Epithelial cell of proximal tubule (primary cell): ENCODE results near the gene SYCE3. TPM values are rescaled to one million over a fixed set of nuclear protein-coding genes. Genes with fewer than 3 reads are reported as not detected.
"Not testable (repeated sequence)": the region's sequence is repeated elsewhere in the genome, so short reads cannot be mapped to it uniquely, and the experiment has no call there.

Experiments used
- DNase-seq: peaks from one replicate; pipeline ENCODE4 v3.0.0-alpha.2; 2011; ENCODE audit warnings: low read depth
- H3K4me3 ChIP-seq: 2 replicates; pipeline ENCODE4 v1.5.1; 2011; ENCODE audit warnings: low read depth, mild to moderate bottlenecking, low read length
- CTCF ChIP-seq: conservative IDR thresholded peaks from 2 replicates; pipeline ENCODE4 v1.5.1; 2012; ENCODE audit warnings: low read depth, mild to moderate bottlenecking, low read length
- total RNA-seq: library from RNA; depleted of rRNA; stranded (reverse); fragments of >200 nt; gene quantifications from 2 replicates; pipeline ENCODE4 v1.2.3, GENCODE V29; 2015

Gene SYCE3
- total RNA-seq, 1 donor from 2014 or later: 1.0 TPM

GRCh38 chr22:50544746-50545253 is 17.9 kb downstream of the SYCE3 start:
- H3K4me3 ChIP-seq: no peak overlapping the region
- DNase-seq: no peak
- no peak for TF ChIP-seq CTCF

- peak; percentile 56 for TF ChIP-seq CTCF
- peak overlapping the region; percentile 38 for H3K4me3 ChIP-seq
- no peak for DNase-seq
Measured at GRCh38 chr22:50544078-50544745, 18.5 kb downstream of the SYCE3 start.

- peak; percentile 4 for TF ChIP-seq CTCF
- H3K4me3 ChIP-seq: no peak overlapping the region
- no peak for DNase-seq
Measured at GRCh38 chr22:50542416-50542927, 20.2 kb downstream of the SYCE3 start.

GRCh38 chr22:50541667-50542026 is 21.1 kb downstream of the SYCE3 start:
- not testable (repeated sequence) for H3K4me3 ChIP-seq, DNase-seq

GRCh38 chr22:50540381-50540780 is 22.3 kb downstream of the SYCE3 start:
- TF ChIP-seq CTCF: no peak
- H3K4me3 ChIP-seq: no peak overlapping the region
- DNase-seq: no peak

- no peak overlapping the region for H3K4me3 ChIP-seq
- TF ChIP-seq CTCF: no peak
- no peak for DNase-seq
Measured at GRCh38 chr22:50537765-50538164, 25.0 kb downstream of the SYCE3 start.

- DNase-seq: no peak
- no peak overlapping the region for H3K4me3 ChIP-seq
- TF ChIP-seq CTCF: no peak
Measured at GRCh38 chr22:50536226-50536625, 26.5 kb downstream of the SYCE3 start.
